GM20000 (cell line): ENCODE data around the gene ICA1.

Experiments
- DNase-seq: peaks from one replicate; pipeline ENCODE4 v3.0.0; 2012; ENCODE audit warnings: low spot score
- CTCF ChIP-seq: IDR thresholded peaks from 2 replicates; pipeline ENCODE4 v1.5.1; 2012; ENCODE audit warnings: mild to moderate bottlenecking, control low read depth; ENCODE audit errors: extremely low read depth, missing control alignments

Gene ICA1

DNA sequence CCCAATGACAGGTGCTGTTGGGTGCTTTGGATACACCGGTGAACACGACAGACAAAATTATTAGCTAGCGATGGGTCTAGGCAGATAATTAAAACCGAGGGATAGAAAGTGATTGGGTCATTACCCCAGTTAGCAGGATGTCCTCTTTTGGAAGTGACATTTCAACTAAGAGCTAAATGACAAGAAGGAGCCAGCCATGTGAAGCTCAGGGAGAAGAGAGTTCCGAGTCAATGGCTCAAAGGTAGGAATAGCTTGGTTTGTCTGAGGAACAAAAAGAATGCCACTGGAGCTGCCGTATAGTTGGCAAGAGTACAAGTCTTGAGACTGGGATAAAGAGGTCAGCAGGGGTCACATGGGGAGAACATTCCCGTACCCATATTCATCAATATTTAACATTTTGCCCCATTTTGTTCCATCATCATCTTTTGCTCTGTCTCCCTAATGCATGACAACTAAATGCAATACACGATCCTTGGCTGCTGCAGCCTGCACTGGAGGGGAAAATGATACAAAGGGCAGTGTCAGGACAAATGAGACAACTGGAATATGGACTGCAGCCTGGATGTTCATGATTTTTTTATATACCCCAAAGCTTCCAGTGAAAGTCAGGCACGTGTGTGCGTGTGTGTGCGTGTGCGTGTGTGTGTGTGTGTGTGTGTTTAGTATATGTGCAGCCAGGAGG, 115.7 kb downstream of the ICA1 start:
- no peak for DNase-seq
- no peak for TF ChIP-seq CTCF

- DNase-seq: no peak
- TF ChIP-seq CTCF: no peak
These were observed 117.1 kb downstream of the ICA1 start for GRCh38 chr7:8144856-8145255.

DNA sequence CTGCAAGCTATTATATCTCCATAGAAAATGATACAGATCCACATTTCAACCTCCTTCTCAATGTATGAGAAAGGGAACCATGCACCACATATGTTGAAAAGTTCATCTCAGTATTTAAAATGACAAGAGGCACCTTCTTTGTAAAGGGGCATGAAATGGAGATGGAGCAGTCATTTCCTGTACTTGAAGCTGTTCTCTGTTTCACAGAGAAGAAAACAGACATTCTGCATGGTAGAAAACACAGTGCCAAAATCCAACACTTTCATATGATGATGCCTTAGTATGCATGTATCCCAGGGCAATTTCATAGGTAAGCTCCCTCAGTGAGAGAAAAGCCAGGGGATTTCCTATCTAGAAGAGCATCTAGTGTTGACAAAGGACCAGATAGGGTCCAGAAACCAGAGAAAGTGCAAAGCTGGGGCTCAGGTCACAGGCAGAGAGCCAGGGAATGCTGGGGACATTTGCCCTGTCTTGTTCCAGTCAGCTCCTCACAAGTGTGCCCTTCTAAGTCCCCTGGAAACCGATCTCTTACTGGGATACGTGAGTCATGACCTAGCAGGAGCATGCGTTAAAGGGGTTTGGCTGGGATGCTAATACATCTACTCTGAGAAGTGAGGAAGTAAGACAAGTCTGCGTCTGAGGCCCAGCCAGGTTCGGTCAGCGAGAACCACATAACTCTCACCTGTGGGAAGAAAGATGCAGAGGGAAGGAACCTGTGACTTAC, 118.7 kb downstream of the ICA1 start:
- TF ChIP-seq CTCF: no peak

GRCh38 chr7:8142477-8142876, 119.5 kb downstream of the ICA1 start:
- TF ChIP-seq CTCF: no peak
- DNase-seq: no peak

More for the DNA sequence above, 118.7 kb downstream of the ICA1 start:
- DNase-seq: no peak

GRCh38 chr7:8141070-8141469, 120.9 kb downstream of the ICA1 start:
- DNase-seq: no peak
- no peak for TF ChIP-seq CTCF

DNA sequence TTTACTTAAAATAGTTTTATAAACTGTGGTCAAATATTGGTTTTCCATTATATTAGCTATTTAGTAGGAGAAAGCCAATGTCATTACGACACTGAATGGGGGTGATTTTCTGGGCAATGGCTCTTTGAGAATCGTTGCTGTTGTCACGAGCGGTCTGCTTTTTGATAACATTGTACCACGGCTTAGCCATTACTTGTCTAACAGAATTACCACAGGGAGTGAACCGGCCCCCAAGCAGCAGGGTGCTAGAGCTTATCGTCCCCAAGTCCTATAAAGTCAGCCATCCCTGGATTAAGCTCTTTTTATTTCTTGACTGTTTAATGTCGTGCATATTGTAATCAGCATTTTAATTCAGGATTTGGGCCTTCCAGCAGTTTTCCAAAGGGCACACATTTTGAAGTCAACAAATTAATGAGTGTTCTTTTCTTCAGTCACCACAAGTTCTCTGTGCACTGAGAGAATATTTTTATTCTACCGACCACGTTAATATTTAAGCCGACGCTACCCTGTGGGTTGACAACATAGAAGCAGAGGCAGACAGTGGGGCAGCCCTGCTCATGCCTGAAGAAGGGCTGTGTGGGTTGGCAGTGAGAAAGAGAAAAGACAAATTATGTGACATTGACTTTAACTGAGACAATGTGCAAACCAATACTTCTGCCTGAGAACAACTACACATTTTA, 125.8 kb downstream of the ICA1 start:
- no peak for DNase-seq
- TF ChIP-seq CTCF: no peak

DNA sequence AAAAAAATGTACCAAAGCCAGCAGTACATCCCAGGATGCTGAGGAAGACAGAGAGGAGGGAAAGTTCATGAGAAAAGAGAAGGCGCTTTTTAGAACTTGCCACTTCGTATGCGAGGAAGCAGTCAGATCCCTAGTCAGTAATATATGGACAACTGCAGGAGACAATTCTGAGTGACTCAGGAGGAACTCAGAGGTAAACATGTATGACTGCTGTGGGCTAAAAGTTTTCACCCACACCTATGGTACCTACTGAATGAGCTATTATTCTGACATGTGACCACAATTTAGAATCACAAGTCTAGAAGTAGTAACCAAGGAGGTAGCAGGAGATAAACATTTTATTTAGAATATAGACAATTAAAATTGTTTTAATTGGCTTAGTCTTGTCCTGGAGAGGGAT, 126.5 kb downstream of the ICA1 start:
- no peak for TF ChIP-seq CTCF
- no peak for DNase-seq
